DOHH2 (cell line): ENCODE measurements around the gene SH3RF3.

Source experiments
- CTCF ChIP-seq: fragments of 200-600 bp; sonication (generic); IDR thresholded peaks from one replicate; pipeline ENCODE4 v1.5.1; 2014; ENCODE audit warnings: antibody characterized with exemption, mild to moderate bottlenecking, low read depth, low read length; ENCODE audit not compliant: poor library complexity, severe bottlenecking
- EZH2phosphoT487 ChIP-seq: fragments of 200-600 bp; sonication (generic); IDR thresholded peaks from 2 replicates; pipeline ENCODE4 v1.6.1; 2017; ENCODE audit warnings: borderline replicate concordance, mild to moderate bottlenecking, antibody characterized with exemption, low read length, moderate library complexity, mixed read lengths

DNA sequence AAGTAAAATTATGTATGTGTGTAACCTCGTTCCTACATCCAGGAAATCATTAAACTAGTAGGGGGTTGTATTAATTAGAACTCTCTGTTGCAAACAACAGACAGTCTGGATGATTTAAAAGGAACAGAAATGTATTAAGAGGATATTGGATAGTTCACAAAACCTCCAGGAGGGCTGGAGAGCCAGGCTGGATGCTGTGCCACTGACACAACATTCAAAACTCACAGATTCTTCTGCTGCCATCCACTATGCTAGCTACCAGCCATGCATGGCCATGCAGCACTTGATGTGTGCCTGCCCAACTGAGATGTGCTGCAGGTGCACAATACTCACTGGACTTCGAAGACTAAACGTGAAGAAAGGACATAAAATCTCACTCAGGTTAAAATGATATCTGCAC lies 48.2 kb upstream of the SH3RF3 start:
- no peak for TF ChIP-seq CTCF
- no peak for TF ChIP-seq EZH2phosphoT487
